Testis (tissue), 3 donors: ENCODE results near the gene USH1G. TPM values are rescaled to one million over a fixed set of nuclear protein-coding genes. Genes with fewer than 3 reads are reported as not detected.

ENCODE experiments used
- DNase-seq: peaks from one replicate; pipeline ENCODE4 v3.0.0-alpha.2; 2019
- H3K27ac ChIP-seq, 2 donors: fragments of 200-600 bp; sonication (generic); one replicate each; pipeline ENCODE4 v1.5.1; 2019
- H3K27me3 ChIP-seq: fragments of 200-600 bp; sonication (generic); one replicate; pipeline ENCODE4 v1.5.1; 2019
- H3K36me3 ChIP-seq: fragments of 200-600 bp; sonication (generic); one replicate; pipeline ENCODE4 v1.5.1; 2017; ENCODE audit warnings: low read depth; ENCODE audit errors: missing control alignments
- H3K4me1 ChIP-seq: fragments of 200-600 bp; sonication (generic); one replicate; pipeline ENCODE4 v1.5.1; 2019
- H3K4me3 ChIP-seq, 2 donors: fragments of 200-600 bp; sonication (generic); one replicate each; pipeline ENCODE4 v1.5.1; 2017 to 2019
- H3K9me3 ChIP-seq: fragments of 200-600 bp; sonication (generic); one replicate; pipeline ENCODE4 v1.5.1; 2017
- CTCF ChIP-seq, 3 experiments: fragments of 450-650 bp in 2 of 3; fragments of 200-600 bp in 1 of 3; sonication (generic) in 1 of 3; IDR thresholded peaks; one replicate each; pipeline ENCODE4 v1.5.1; 2016 to 2019; ENCODE audit warnings: antibody characterized with exemption in 3 of 3, mild to moderate bottlenecking in 2 of 3, moderate library complexity in 1 of 3
- POLR2A ChIP-seq: fragments of 450-650 bp; IDR thresholded peaks from one replicate; pipeline ENCODE4 v1.6.1; 2017; ENCODE audit warnings: antibody characterized with exemption, mild to moderate bottlenecking, moderate library complexity
- WGBS, 2 donors: methylation state at CpG; one replicate each; pipeline ENCODE4 v1.1.5; 2018; 5-methylcytosine and 5-hydroxymethylcytosine counted together
- intact Hi-C: fragments of 100-400 bp; cut with DNase I; formaldehyde crosslinking; loops from one replicate; pipeline ENCODE4 v1.15.1; 2023; ENCODE audit warnings: low total_unique reads
- polyA plus RNA-seq: library from polyadenylated mRNA; stranded (reverse); fragments of 350-450 nt; fragmentation: Illumina TruSeq; extraction: RNeasy Lipid Tissue Mini Kit (QIAGEN cat#74804); gene quantifications from one replicate; pipeline ENCODE4 v1.2.3, GENCODE V29; 2014; ENCODE audit warnings: low read depth, low replicate concordance; ENCODE audit not compliant: insufficient read depth
- total RNA-seq, 2 donors: library from RNA; depleted of rRNA; stranded (reverse); fragments of >200 nt; gene quantifications; one replicate each; pipeline ENCODE4 v1.2.3, GENCODE V29; 2016

USH1G gene
- total and polyA plus RNA-seq, 3 donors from 2014 or later, result 1.1 to 2.1 (median 2.0) TPM

DNA sequence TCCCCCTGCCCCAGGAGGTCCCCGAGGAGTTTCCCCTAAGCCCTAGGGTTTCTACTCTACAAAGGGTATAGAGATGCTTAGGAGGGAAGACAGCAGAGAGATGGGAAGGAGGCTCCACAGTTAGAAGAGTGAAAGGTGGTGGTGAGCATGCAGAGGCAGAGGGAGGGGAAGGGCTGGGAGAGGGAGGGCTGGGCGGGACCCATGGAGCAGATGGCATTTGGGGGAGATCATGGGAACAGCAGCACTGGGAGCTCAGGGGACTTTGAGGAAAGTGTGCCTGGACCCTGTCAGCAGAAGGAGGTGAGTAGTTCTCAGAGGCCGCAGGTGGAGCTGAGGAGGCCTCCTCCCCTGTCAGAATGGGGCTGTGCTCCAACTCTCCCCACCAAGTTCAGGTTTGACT lies 12.0 kb upstream of the USH1G start:
- Histone ChIP-seq H3K36me3 (no peaks in the 10 kb centered on the region), H3K9me3 (no peaks in the 10 kb centered on the region), H3K27ac (no peak overlapping the region), H3K4me1 (no peaks in the 10 kb centered on the region), H3K4me3 (no peak overlapping the region), H3K27me3 (no peaks in the 10 kb centered on the region)
- TF ChIP-seq CTCF (IDR thresholded peaks at IDR 0.05), result no peak
- TF ChIP-seq POLR2A, result no peak
- WGBS, 2 donors, result 43 to 73% methylated on average over 2 to 3 of the region's 3 CpGs
- no peak for DNase-seq
- intact Hi-C loops, result no loop called here

DNA sequence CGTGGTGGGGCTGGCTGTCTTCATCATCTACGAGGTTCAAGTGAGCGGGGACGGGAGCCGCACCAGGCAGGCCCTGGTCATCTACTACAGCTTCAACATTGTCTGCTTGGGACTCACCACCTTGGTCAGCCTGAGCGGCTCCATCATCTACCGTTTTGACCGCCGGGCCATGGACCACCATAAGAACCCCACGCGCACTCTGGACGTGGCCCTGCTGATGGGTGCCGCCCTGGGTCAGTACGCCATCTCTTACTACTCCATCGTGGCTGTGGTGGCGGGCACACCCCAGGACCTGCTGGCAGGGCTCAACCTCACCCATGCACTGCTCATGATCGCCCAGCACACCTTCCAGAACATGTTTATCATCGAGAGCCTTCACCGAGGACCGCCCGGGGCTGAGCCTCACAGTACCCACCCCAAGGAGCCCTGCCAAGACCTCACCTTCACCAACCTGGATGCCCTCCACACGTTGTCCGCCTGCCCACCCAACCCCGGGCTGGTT lies 7.5 kb upstream of the USH1G start:
- Histone ChIP-seq H3K27ac (no peak overlapping the region), H3K4me3 (no peak overlapping the region), H3K4me1 (no peaks in the 10 kb centered on the region), H3K27me3 (no peaks in the 10 kb centered on the region), H3K9me3 (no peaks in the 10 kb centered on the region), H3K36me3 (no peaks in the 10 kb centered on the region)
- TF ChIP-seq POLR2A (no peak), CTCF (IDR thresholded peaks at IDR 0.05) (no peak)
- intact Hi-C loops, result no loop called here
- no peak for DNase-seq
- WGBS, 2 donors, result 92 to 96% methylated on average over 18 to 24 of the region's 24 CpGs

DNA sequence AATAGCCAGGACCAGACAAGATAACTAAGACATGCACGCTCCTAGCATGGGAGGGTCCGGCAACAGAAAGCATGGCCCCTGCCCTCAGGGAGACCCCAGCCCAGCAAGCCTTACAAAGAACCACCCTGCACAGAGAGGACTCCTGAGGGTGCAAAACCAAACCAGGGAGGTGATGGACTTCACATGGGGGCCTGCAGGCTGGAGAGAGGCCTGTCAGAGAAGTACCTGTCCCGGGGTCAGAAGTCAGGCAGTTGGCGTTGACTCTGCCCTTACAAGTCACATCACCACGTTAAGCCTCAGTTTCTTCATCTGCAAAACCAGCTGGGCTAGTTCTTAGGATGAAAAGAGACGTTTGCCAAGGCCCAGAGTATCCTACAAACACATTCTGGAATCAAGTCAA lies 5.7 kb upstream of the USH1G start:
- Histone ChIP-seq H3K27me3 (no peaks in the 10 kb centered on the region), H3K36me3 (no peaks in the 10 kb centered on the region), H3K4me1 (peaks cover 6% of the 10 kb centered on the region), H3K27ac (no peak overlapping the region), H3K9me3 (no peaks in the 10 kb centered on the region), H3K4me3 (no peak overlapping the region)
- 80 to 84% methylated on average over 5 to 6 of the region's 6 CpGs for WGBS, 2 donors
- TF ChIP-seq CTCF (IDR thresholded peaks at IDR 0.05) (no peak), POLR2A (no peak)
- no peak for DNase-seq
- intact Hi-C loops, result no loop called here

- intact Hi-C loops, result no loop called here
- Histone ChIP-seq H3K4me3 (no peak overlapping the region), H3K36me3 (no peaks in the 10 kb centered on the region), H3K27ac (no peak overlapping the region), H3K27me3 (no peaks in the 10 kb centered on the region), H3K9me3 (no peaks in the 10 kb centered on the region), H3K4me1 (peaks cover 20% of the 10 kb centered on the region)
- TF ChIP-seq CTCF (IDR thresholded peaks at IDR 0.05), result no peak
- TF ChIP-seq POLR2A, result no peak
- DNase-seq, result no peak
- WGBS, 2 donors, result 62 to 82% methylated on average over 3 of the region's 3 CpGs
Measured at GRCh38 chr17:74925242-74925641, 2.2 kb upstream of the USH1G start.

- no peak within 1 kb of the TSS for H3K27ac ChIP-seq
- peaks cover 20% of the 10 kb centered on the region for H3K4me1 ChIP-seq
- intact Hi-C loops, result no loop called here
- peak within 1 kb of the TSS; percentile 22 to 45 for H3K4me3 ChIP-seq
- H3K36me3 ChIP-seq, result no peaks in the 10 kb centered on the region
- DNase-seq, result no peak
- WGBS, 2 donors, result 0 to 2% methylated on average over 15 to 44 of the region's 54 CpGs
- H3K27me3 ChIP-seq, result no peaks in the 10 kb centered on the region
- no peak for TF ChIP-seq POLR2A
- no peak for TF ChIP-seq CTCF (IDR thresholded peaks at IDR 0.05)
- H3K9me3 ChIP-seq, result no peaks in the 10 kb centered on the region
Measured at GRCh38 chr17:74924250-74924948, 1.3 kb upstream of the USH1G start, which contains the start of gene OTOP2. Gene OTOP2, plus strand, starts transcription at chr17:74924273. Its CDS starts 360 bp downstream, at chr17:74924633.
